K562 (cell line): ENCODE results near the gene KIF23. TPM values are rescaled to one million over a fixed set of nuclear protein-coding genes. Genes with fewer than 3 reads are reported as not detected.

Experiments used
- ATF7 ChIP-seq: fragments of 450-650 bp; IDR thresholded peaks from 2 replicates; pipeline ENCODE4 v1.7.1; 2014; ENCODE audit warnings: mild to moderate bottlenecking, moderate library complexity
- KLF13 ChIP-seq: fragments of 450-650 bp; IDR thresholded peaks from 2 replicates; pipeline ENCODE4 v1.6.1; 2016; ENCODE audit warnings: missing genetic modification characterization, low read depth, mild to moderate bottlenecking, missing compliant biosample characterization, moderate library complexity, borderline replicate concordance
- NR1H2 ChIP-seq: sonication (generic); formaldehyde crosslinking; IDR thresholded peaks from 2 replicates; pipeline ENCODE4 v1.4.0; 2020; ENCODE audit warnings: mild to moderate bottlenecking, missing genetic modification reagents
- NR4A1 ChIP-seq, 2 experiments: fragments of 250-450 bp in 1 of 2; fragments of 450-650 bp in 1 of 2; sonication (Bioruptor Pico) in 1 of 2; IDR thresholded peaks; 2 replicates each; pipeline versions ENCODE4 v1.4.0 to v1.6.1; 2016 to 2020; ENCODE audit warnings: mild to moderate bottlenecking in 2 of 2, missing compliant biosample characterization in 1 of 2, missing genetic modification characterization in 1 of 2, moderate library complexity in 1 of 2
- SMARCA4 ChIP-seq: fragments of 450-650 bp; IDR thresholded peaks from 2 replicates; pipeline ENCODE4 v1.6.1; 2016
- SMARCA5 ChIP-seq: fragments of 450-650 bp; IDR thresholded peaks from 2 replicates; pipeline ENCODE4 v1.6.1; 2016
- TARDBP ChIP-seq: fragments of 450-650 bp; IDR thresholded peaks from 2 replicates; pipeline ENCODE4 v1.6.1; 2016
- TBL1XR1 ChIP-seq, 2 experiments: IDR thresholded peaks; 2 replicates each; pipeline ENCODE4 v1.6.1; 2012; ENCODE audit warnings: improper control_type of control experiment in 2 of 2, low read length in 2 of 2, mild to moderate bottlenecking in 1 of 2
- TCF3 ChIP-seq: sonication (generic); formaldehyde crosslinking; IDR thresholded peaks from 2 replicates; pipeline ENCODE4 v1.4.0; 2020; ENCODE audit warnings: mild to moderate bottlenecking, missing genetic modification reagents
- ZKSCAN8 ChIP-seq: fragments of 200-800 bp; sonication (Bioruptor generic); IDR thresholded peaks from 2 replicates; pipeline ENCODE4 v1.6.1; 2016; ENCODE audit warnings: missing genetic modification characterization, missing compliant biosample characterization
- ZNF165 ChIP-seq: fragments of 250-450 bp; sonication (Bioruptor Pico); IDR thresholded peaks from 2 replicates; pipeline ENCODE4 v1.4.0; 2020; ENCODE audit warnings: borderline replicate concordance
- ZNF184 ChIP-seq: sonication (generic); formaldehyde crosslinking; IDR thresholded peaks from 2 replicates; pipeline ENCODE4 v1.5.0; 2020; ENCODE audit warnings: missing genetic modification reagents
- ZNF551 ChIP-seq: fragments of 250-450 bp; sonication (Bioruptor Pico); IDR thresholded peaks from 2 replicates; pipeline ENCODE4 v1.5.0; 2021; ENCODE audit warnings: mild to moderate bottlenecking, moderate library complexity
- ZNF785 ChIP-seq: fragments of 250-450 bp; sonication (Bioruptor Pico); IDR thresholded peaks from 2 replicates; pipeline ENCODE4 v1.4.0; 2020; ENCODE audit warnings: mild to moderate bottlenecking
- polyA plus RNA-seq, 8 experiments: library from polyadenylated mRNA; depleted of rRNA in 4 of 8; stranded (reverse) in 5 of 8; unstranded in 3 of 8; fragments of >200 nt; fragmentation: Nextera tagmentation in 2 of 8; fragmentation: Illumina TruSeq in 1 of 8; extraction: Ambion mirVana in 2 of 8; extraction: Trizol in 1 of 8; gene quantifications; 2 replicates each; pipeline versions ENCODE4 v1.2.1 to v1.2.3, GENCODE V29; 2011 to 2014; ENCODE audit warnings: inconsistent platforms in 1 of 8, missing spikeins in 1 of 8
- total RNA-seq, 7 experiments: library from RNA; depleted of rRNA in 6 of 7; stranded (reverse); fragments of >200 nt in 6 of 7; fragmentation: Illumina TruSeq in 2 of 7; extraction: Trizol in 2 of 7; gene quantifications; 2 replicates each; pipeline versions ENCODE4 v1.2.1 to v1.2.3, GENCODE V29; 2011 to 2021; ENCODE audit warnings: low replicate concordance in 1 of 7
- TF ChIP-seq, protein P1 (sequence below): fragments of 450-650 bp; IDR thresholded peaks from 2 replicates; pipeline ENCODE4 v1.6.1; 2016; ENCODE audit warnings: missing biosample characterization, missing genetic modification characterization
- TF ChIP-seq, protein P2 (sequence below), 2 experiments: fragments of 450-650 bp in 1 of 2; sonication (generic) in 1 of 2; formaldehyde crosslinking in 1 of 2; IDR thresholded peaks; 2 replicates each; pipeline versions ENCODE4 v1.7.1 to v1.9.0; 2016 to 2022; ENCODE audit warnings: inconsistent platforms in 1 of 2, mild to moderate bottlenecking in 1 of 2, missing genetic modification reagents in 1 of 2
- TF ChIP-seq, protein P3 (sequence below), 2 experiments: fragments of 450-650 bp in 1 of 2; sonication (generic) in 1 of 2; formaldehyde crosslinking; conservative IDR thresholded peaks; 2 replicates each; pipeline versions ENCODE4 v1.4.0 to v1.8.1; 2020 to 2022; ENCODE audit warnings: mild to moderate bottlenecking in 1 of 2, missing genetic modification reagents in 1 of 2

KIF23 gene
- total and polyA plus RNA-seq, 9 of the 15 experiments (the other 6 are each of a cell fraction or from before 2014, with no cell fraction given): 29.4 to 58.2 (median 41.9) TPM

DNA sequence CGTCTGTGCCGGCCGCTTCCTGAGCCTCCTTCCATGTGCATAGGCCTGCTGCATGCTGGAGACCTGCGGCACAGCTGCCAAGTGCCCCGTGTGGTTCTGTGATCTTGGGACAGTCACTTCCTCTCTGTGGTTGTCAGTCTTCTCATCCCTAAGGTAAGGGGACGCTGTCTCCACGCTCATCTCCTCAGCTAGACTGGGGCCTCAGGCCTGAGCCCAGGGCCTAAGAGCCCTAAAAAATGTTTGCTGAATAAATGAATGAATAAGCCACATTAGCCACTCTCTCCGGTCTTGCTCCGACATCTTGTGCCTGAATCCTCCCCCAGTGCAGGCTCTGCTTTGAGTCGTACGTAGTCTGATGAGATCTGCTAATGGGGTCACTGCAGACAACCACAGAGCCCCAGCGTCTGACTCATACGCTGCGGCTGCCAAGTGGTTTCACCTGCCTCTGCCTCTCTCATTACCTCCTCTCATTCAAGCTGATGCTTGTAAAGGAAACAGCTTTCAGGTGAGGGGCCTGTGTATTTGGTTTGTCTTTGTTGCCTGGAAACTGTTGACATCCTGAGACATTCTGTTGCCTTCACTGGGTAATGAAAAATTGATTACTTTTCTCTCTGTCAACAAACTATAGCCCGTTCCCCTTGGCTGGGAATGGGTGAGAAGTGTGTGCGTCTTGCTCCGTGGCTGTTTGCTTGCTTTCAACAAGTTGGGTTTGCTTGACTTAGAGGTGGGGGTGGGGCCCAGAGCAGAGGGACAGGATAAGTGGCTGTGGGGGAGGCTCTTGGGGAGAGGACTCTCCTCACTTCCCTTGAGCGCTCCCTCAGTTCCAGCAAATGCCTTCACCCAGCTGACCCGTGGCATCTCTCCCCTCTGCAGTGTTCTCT is 54.3 kb downstream of the KIF23 start (continued):
- TF ChIP-seq NR1H2: no peak
- no peak; the same call in 1 of the 2 replicates for TF ChIP-seq ATF7
- TF ChIP-seq ZNF184 (CRISPR knock-in tag): no peak
- TF ChIP-seq SMARCA4: peak; percentile 65
- no peak for TF ChIP-seq ZNF551 (CRISPR knock-in tag)
- 0 out of 2 replicates have a peak, but pooled peaks have one; percentile 29 for TF ChIP-seq TCF3 (CRISPR knock-in tag)
- TF ChIP-seq, protein P1, sequence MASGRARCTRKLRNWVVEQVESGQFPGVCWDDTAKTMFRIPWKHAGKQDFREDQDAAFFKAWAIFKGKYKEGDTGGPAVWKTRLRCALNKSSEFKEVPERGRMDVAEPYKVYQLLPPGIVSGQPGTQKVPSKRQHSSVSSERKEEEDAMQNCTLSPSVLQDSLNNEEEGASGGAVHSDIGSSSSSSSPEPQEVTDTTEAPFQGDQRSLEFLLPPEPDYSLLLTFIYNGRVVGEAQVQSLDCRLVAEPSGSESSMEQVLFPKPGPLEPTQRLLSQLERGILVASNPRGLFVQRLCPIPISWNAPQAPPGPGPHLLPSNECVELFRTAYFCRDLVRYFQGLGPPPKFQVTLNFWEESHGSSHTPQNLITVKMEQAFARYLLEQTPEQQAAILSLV: no peak
- no peak for TF ChIP-seq SMARCA5
- no peak for TF ChIP-seq KLF13 (tag)
- no peak for TF ChIP-seq TARDBP
- no peak for TF ChIP-seq NR4A1 (CRISPR knock-in tag; IDR thresholded peaks at IDR 0.05)
- TF ChIP-seq NR4A1 (tag; IDR thresholded peaks at IDR 0.05): no peak
- no peak for TF ChIP-seq ZNF785 (CRISPR knock-in tag)
- TF ChIP-seq ZKSCAN8 (CRISPR knock-in tag): no peak
- TF ChIP-seq ZNF165 (CRISPR knock-in tag): no peak
- TF ChIP-seq, protein P2, sequence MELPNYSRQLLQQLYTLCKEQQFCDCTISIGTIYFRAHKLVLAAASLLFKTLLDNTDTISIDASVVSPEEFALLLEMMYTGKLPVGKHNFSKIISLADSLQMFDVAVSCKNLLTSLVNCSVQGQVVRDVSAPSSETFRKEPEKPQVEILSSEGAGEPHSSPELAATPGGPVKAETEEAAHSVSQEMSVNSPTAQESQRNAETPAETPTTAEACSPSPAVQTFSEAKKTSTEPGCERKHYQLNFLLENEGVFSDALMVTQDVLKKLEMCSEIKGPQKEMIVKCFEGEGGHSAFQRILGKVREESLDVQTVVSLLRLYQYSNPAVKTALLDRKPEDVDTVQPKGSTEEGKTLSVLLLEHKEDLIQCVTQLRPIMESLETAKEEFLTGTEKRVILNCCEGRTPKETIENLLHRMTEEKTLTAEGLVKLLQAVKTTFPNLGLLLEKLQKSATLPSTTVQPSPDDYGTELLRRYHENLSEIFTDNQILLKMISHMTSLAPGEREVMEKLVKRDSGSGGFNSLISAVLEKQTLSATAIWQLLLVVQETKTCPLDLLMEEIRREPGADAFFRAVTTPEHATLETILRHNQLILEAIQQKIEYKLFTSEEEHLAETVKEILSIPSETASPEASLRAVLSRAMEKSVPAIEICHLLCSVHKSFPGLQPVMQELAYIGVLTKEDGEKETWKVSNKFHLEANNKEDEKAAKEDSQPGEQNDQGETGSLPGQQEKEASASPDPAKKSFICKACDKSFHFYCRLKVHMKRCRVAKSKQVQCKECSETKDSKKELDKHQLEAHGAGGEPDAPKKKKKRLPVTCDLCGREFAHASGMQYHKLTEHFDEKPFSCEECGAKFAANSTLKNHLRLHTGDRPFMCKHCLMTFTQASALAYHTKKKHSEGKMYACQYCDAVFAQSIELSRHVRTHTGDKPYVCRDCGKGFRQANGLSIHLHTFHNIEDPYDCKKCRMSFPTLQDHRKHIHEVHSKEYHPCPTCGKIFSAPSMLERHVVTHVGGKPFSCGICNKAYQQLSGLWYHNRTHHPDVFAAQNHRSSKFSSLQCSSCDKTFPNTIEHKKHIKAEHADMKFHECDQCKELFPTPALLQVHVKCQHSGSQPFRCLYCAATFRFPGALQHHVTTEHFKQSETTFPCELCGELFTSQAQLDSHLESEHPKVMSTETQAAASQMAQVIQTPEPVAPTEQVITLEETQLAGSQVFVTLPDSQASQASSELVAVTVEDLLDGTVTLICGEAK (IDR thresholded peaks at IDR 0.05): no peak
- TF ChIP-seq, protein P2 (CRISPR knock-in tag; IDR thresholded peaks at IDR 0.05): no peak
- TF ChIP-seq TBL1XR1 (IDR thresholded peaks at IDR 0.05; ENCODE audit: low read length in 2 of 2): no peak
- TF ChIP-seq, protein P3, sequence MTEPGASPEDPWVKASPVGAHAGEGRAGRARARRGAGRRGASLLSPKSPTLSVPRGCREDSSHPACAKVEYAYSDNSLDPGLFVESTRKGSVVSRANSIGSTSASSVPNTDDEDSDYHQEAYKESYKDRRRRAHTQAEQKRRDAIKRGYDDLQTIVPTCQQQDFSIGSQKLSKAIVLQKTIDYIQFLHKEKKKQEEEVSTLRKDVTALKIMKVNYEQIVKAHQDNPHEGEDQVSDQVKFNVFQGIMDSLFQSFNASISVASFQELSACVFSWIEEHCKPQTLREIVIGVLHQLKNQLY (CRISPR knock-in tag; conservative IDR thresholded peaks at IDR 0.05): no peak
